ENCODE results near the gene MRPL24.

The MRPL24 gene

GRCh38 chr1:156742801-156743200, 1.9 kb upstream of the MRPL24 start:
- DNase-seq, result no peak

GRCh38 chr1:156742017-156742416, 1.1 kb upstream of the MRPL24 start:
- no peak for DNase-seq

- no peak for DNase-seq
These were observed 644 bp upstream of the MRPL24 start for GRCh38 chr1:156741481-156741983.

GRCh38 chr1:156740237-156740740, 599 bp downstream of the MRPL24 start:
- peak; percentile 64 for DNase-seq

- no peak for DNase-seq
These were observed 2.0 kb downstream of the MRPL24 start for GRCh38 chr1:156738916-156739315.

GRCh38 chr1:156738407-156738806, 2.5 kb downstream of the MRPL24 start:
- DNase-seq, result no peak

- DNase-seq, result no peak
These were observed 6.8 kb downstream of the MRPL24 start for GRCh38 chr1:156733989-156734584.

GRCh38 chr1:156728599-156729462, 12.1 kb downstream of the MRPL24 start, which contains the start of gene ISG20L2:
TSS of gene ISG20L2 (minus strand) at chr1:156728766. CDS start at chr1:156727652, 1,114 bp downstream.
- peak; percentile 99 for DNase-seq

GRCh38 chr1:156727926-156728598, 12.8 kb downstream of the MRPL24 start, which contains the start of gene METTL25B:
TSS of gene METTL25B (plus strand) at chr1:156728469. CDS start at chr1:156729105, 636 bp downstream.
- peak; percentile 95 for DNase-seq

- no peak for DNase-seq
These were observed 13.4 kb downstream of the MRPL24 start for GRCh38 chr1:156727492-156727891.

- peak; percentile 77 for DNase-seq
These were observed 14.2 kb downstream of the MRPL24 start for GRCh38 chr1:156726549-156727226.

GRCh38 chr1:156725683-156726280, 15.1 kb downstream of the MRPL24 start:
- DNase-seq, result peak; percentile 91

GRCh38 chr1:156721535-156721934, 19.4 kb downstream of the MRPL24 start:
- no peak for DNase-seq

GRCh38 chr1:156721131-156721530, 19.8 kb downstream of the MRPL24 start:
- DNase-seq, result no peak

- DNase-seq, result peak; percentile 54
These were observed 23.5 kb downstream of the MRPL24 start for GRCh38 chr1:156717351-156717750.

- no peak for DNase-seq
These were observed 26.1 kb downstream of the MRPL24 start for GRCh38 chr1:156714830-156715229.

- DNase-seq, result no peak
These were observed 28.3 kb downstream of the MRPL24 start for GRCh38 chr1:156712626-156713025.

- DNase-seq, result no peak
These were observed 29.7 kb downstream of the MRPL24 start for GRCh38 chr1:156711011-156711817.

GRCh38 chr1:156709757-156710489, 31.0 kb downstream of the MRPL24 start:
- DNase-seq, result peak; percentile 83

- DNase-seq, result no peak
These were observed 31.9 kb downstream of the MRPL24 start for GRCh38 chr1:156709031-156709430.

All from NCI-H69 (cell line).